Ureter (tissue), 1 donor: ENCODE data around the gene LHX3. TPM values are rescaled to one million over a fixed set of nuclear protein-coding genes. Genes with fewer than 3 reads are reported as not detected.

Experiments
- DNase-seq: peaks from one replicate; pipeline ENCODE4 v3.0.0-alpha.2; 2020; ENCODE audit warnings: low spot score
- total RNA-seq: library from RNA; stranded (reverse); gene quantifications from one replicate; pipeline ENCODE4 v1.2.4, GENCODE V29; 2023
- donor health status: DM: yes; HTN: yes; CAD: no.

LHX3 gene
- total RNA-seq, 1 donor from 2014 or later: not detected

GRCh38 chr9:136177224-136177623 is 27.7 kb downstream of the LHX3 start:
- DNase-seq: no peak

DNA sequence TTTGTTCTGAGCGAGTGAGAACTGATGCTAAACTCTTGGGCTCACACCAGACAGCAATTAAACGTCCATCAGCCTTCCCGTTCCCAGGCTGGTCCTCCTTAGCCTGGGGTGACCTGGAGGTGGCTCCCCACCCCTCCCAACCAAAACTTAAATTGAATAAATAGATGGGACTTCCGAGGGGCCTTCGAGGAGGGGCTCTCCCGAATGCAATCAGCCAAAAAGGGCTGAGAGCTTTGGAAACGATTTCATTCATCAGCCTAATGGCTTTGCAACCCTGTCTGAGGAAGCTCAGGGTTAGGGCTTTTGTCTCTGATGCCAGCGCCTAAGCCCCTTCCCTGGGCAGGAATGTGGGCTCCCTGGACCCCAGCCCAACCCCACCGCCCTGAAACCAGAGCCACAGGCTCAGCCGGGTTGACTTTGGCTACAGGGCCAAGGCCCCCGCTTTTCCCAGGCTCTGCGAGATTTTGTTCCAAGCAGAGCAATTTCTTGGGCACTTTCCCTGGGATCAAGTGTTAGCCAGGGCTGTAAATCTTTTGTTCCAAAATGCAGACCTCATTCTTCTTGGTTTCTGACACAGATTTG is 29.2 kb downstream of the LHX3 start:
- no peak for DNase-seq

- DNase-seq: no peak
Measured at GRCh38 chr9:136174779-136175615, 29.9 kb downstream of the LHX3 start.

DNA sequence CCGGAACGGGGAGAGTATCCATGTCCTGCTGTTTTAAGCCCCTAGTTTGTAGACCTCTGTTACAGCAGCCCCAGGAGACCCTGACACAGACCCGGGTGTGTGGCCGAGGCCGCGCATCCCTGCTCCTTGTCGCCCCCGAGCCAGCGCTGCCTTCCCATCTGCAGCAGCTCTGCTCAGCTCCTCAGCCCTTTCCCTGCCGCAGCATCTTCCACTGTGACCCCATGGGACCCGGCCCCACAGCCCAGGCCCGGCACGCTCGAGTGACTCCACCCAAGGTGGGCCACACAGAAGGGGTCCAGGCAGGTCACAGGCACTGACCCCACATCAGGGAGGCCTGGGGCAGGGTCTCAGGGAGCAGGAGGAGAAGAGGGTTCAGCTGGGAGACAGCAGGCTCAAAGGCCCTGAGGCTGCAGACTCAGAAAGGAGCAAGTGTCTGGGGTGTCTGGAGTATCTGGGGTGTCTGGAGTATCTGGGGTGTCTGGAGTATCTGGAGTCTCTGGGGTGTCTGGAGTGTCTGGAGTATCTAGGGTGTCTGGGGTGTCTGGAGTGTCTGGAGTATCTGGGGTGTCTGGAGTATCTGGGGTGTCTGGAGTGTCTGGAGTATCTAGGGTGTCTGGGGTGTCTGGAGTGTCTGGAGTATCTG is 31.2 kb downstream of the LHX3 start:
- no peak for DNase-seq

- no peak for DNase-seq
Measured at GRCh38 chr9:136172412-136173079, 32.4 kb downstream of the LHX3 start.

- no peak for DNase-seq
Measured at GRCh38 chr9:136171801-136172411, 33.0 kb downstream of the LHX3 start.

- no peak for DNase-seq
Measured at GRCh38 chr9:136171009-136171800, 33.7 kb downstream of the LHX3 start.

GRCh38 chr9:136170006-136170901 is 34.7 kb downstream of the LHX3 start:
- no peak for DNase-seq

DNA sequence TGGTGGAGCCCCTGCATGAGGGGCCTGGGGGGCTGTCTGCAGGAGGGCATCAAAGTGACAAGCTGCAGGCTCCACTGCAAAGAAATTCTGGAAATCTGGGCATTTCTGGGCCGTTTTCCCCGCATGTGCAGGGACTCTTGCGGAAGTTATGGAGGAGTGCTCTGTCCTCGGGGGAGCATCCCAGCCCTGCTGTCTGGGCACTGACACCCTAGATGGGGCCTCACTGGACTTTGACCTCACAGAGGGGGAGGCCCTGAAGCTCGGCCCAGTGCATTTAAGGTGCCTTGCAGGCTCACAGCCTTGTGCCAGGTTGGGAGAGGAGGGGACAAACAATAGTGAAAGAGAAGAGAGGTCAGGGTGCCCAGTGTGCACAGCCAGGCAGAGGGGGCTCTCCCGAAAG is 35.4 kb downstream of the LHX3 start:
- DNase-seq: no peak

- no peak for DNase-seq
Measured at GRCh38 chr9:136163248-136163850, 41.6 kb downstream of the LHX3 start.

- no peak for DNase-seq
Measured at GRCh38 chr9:136160995-136161610, 43.8 kb downstream of the LHX3 start.

- DNase-seq: no peak
Measured at GRCh38 chr9:136160381-136160841, 44.5 kb downstream of the LHX3 start.

GRCh38 chr9:136159851-136160250 is 45.1 kb downstream of the LHX3 start:
- no peak for DNase-seq

DNA sequence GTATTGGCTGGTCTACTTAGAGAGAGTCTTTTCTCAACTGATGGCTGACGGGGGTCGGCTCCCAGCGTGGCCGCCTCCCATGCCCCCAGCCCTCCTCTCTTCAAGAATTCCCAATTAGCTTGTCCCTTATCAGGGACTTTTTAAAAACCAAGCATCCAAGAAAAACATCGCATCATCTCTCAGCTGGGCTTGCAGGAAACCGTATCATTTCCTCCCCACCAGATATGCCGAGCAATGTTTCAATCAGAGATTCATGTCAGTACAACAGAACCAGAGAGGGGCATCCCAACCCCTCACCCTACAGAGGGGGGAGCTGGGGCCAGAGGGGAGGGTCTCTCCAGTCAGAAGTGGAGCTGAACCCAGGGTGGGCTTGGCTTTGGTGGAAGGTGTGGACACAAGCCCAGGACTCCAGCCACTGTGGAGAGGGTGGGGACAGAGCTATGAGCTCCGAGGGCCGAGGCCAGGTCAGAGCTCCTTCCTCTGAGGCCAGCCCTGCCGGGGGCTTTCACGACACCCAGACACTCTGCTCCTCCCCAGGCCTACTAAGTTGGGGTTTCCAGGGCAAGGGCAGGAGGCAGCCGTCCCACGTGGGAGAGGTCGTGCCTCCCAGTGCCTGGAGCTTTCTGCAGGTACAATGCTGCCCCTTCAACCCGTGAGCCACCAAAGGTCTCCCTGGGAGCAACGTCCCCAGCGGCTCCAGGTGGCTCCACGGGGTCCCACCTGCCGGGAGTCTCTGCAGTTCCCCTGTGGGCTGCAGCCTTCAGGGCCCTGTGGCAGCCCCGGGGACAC is 47.3 kb downstream of the LHX3 start:
- DNase-seq: no peak

- no peak for DNase-seq
Measured at GRCh38 chr9:136156209-136157120, 48.5 kb downstream of the LHX3 start.

DNA sequence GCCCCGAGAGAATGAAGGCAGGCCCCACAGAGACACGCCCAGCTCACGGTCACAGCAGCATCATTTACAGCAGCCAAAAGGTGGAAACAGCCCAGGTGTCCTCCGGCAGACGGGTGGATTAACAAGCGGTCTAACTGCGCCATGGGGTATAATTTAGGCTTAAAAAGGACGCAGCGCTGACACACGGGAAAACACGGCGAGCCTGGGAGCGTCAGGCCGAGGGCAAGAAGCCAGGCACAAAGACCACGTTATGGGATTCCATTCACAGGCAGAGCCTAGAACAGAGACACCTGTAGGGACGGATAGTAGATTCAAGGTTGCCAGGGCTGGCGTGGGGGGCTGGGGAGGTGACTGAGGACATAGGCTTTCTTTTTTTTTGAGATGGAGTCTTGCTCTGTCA is 49.4 kb downstream of the LHX3 start:
- DNase-seq: no peak

DNA sequence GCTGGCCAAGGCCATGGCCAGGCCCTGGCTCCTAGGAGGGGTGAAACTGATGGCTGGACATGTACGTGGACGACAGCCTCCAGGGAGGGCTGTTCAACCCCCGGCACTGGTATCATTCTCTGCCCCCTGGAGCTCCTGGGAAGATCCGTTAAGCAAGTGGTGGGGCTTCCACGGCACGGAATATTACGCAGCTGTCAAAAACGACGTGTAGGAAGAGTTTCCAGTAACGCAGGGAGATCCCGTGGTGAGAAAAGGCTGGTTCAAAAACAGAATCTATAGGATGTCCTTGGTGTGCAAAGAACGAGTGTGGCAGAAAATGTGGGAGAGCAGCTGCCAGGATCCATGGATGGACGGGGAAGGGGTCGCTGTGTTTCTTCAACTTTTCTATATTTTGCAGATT is 50.0 kb downstream of the LHX3 start:
- no peak for DNase-seq
